ENCODE data around the gene SLC10A7. TPM values are rescaled to one million over a fixed set of nuclear protein-coding genes. Genes with fewer than 3 reads are reported as not detected.

Gene SLC10A7
- total RNA-seq, 1 donor from 2014 or later, result 10.7 TPM

- TF ChIP-seq, protein P1, sequence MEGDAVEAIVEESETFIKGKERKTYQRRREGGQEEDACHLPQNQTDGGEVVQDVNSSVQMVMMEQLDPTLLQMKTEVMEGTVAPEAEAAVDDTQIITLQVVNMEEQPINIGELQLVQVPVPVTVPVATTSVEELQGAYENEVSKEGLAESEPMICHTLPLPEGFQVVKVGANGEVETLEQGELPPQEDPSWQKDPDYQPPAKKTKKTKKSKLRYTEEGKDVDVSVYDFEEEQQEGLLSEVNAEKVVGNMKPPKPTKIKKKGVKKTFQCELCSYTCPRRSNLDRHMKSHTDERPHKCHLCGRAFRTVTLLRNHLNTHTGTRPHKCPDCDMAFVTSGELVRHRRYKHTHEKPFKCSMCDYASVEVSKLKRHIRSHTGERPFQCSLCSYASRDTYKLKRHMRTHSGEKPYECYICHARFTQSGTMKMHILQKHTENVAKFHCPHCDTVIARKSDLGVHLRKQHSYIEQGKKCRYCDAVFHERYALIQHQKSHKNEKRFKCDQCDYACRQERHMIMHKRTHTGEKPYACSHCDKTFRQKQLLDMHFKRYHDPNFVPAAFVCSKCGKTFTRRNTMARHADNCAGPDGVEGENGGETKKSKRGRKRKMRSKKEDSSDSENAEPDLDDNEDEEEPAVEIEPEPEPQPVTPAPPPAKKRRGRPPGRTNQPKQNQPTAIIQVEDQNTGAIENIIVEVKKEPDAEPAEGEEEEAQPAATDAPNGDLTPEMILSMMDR (conservative IDR thresholded peaks at IDR 0.05), result peak; percentile 30
- Mint-ChIP-seq H3K9me3 (no peaks in the 10 kb centered on the region), H3K36me3 (ENCODE audit: low read depth) (peaks cover 10% of the 10 kb centered on the region), H3K4me3 (no peak overlapping the region), H3K27me3 (ENCODE audit: low read depth) (no peaks in the 10 kb centered on the region), H3K27ac (ENCODE audit: unreplicated experiment) (no peak overlapping the region), H3K4me1 (peaks cover 10% of the 10 kb centered on the region)
- DNase-seq (ENCODE audit: low read depth, low spot score), result no peak
Measured at GRCh38 chr4:146510942-146511341, 10.8 kb downstream of the SLC10A7 start.

DNA sequence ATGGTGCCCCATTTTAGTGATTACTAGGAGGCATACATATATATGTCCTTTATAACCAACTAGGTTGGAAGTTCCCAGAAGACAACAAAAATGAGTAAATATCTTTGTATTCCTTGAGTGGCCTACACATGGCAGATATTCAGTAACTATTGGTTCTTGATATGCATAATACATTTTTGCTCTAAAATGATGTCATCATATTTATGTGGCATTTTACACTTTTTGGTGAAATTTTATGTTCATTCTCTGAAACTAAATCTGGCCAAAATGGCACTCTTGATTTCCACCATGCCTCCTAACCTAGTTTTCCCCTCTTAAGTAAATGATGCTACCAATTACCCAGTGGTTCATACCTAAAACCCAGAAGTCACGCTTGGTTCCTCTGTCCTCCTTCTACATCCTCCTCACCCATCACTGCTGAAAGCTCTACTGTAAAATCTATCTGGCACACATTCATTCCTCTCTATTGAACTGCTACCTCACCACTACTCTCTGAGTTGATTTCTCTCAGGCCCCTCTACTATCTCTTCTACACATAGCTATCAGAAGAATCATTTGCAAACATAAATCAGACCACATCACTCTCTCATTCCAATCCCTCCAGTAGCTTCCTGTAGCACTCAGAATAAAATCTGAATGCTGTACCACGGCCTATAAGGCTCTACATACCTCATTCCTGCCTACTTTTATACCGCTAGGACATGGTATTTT, 13.4 kb downstream of the SLC10A7 start:
- Mint-ChIP-seq H3K27me3 (ENCODE audit: low read depth) (no peaks in the 10 kb centered on the region), H3K4me3 (no peak overlapping the region), H3K9me3 (no peaks in the 10 kb centered on the region), H3K36me3 (ENCODE audit: low read depth) (peaks cover 13% of the 10 kb centered on the region), H3K27ac (ENCODE audit: unreplicated experiment) (no peak overlapping the region), H3K4me1 (peaks cover 4% of the 10 kb centered on the region)
- TF ChIP-seq, protein P1 (conservative IDR thresholded peaks at IDR 0.05), result no peak
- no peak for DNase-seq (ENCODE audit: low read depth, low spot score)

DNA sequence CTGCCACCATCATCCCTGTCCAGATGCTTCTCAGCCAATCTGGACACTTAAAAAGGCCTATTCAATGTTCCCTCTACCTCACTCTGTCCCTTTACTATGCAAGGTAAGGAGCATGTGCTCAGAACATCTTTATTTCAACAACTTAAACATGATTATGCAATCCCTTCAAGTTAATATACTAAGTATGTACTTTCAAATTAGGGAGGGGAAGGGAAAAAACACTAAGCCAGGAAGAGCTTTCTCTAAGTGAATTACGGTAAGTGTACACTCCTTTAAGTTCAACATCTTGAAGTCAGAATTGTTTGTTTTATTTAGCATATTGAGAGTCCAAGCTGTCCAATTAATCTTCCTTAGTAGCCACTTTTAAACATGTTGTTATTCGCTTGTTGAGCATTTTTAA, 14.1 kb downstream of the SLC10A7 start:
- DNase-seq (ENCODE audit: low read depth, low spot score), result no peak
- Mint-ChIP-seq H3K4me3 (no peak overlapping the region), H3K27me3 (ENCODE audit: low read depth) (no peaks in the 10 kb centered on the region), H3K36me3 (ENCODE audit: low read depth) (peaks cover 14% of the 10 kb centered on the region), H3K4me1 (peaks cover 4% of the 10 kb centered on the region), H3K9me3 (no peaks in the 10 kb centered on the region), H3K27ac (ENCODE audit: unreplicated experiment) (no peak overlapping the region)
- TF ChIP-seq, protein P1 (conservative IDR thresholded peaks at IDR 0.05), result no peak

DNA sequence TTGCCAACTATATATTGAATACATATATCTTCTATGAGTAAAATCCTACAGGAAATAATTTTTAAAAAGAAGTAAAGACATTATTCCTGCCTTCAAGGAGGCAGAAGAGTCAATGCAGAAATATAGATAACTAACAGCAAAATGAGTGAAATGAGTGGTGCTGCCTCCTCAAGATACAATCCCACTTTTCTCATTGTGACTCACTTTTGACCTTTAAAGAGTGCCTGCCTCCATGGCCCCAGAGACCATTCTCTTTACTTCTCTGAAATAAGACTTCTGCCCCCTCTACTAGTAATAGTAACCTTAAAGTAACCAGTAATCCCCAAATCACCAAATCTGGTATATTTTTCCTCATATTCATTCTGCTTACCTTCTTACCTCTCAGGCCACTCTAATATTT, 15.5 kb downstream of the SLC10A7 start:
- Mint-ChIP-seq H3K36me3 (ENCODE audit: low read depth) (peaks cover 14% of the 10 kb centered on the region), H3K9me3 (no peaks in the 10 kb centered on the region), H3K4me1 (peaks cover 4% of the 10 kb centered on the region), H3K27me3 (ENCODE audit: low read depth) (no peaks in the 10 kb centered on the region), H3K4me3 (no peak overlapping the region), H3K27ac (ENCODE audit: unreplicated experiment) (no peak overlapping the region)
- TF ChIP-seq, protein P1 (conservative IDR thresholded peaks at IDR 0.05), result no peak
- DNase-seq (ENCODE audit: low read depth, low spot score), result no peak

GRCh38 chr4:146500216-146500615, 21.5 kb downstream of the SLC10A7 start:
- Mint-ChIP-seq H3K27ac (ENCODE audit: unreplicated experiment) (no peak overlapping the region), H3K36me3 (ENCODE audit: low read depth) (peaks cover 4% of the 10 kb centered on the region)

More at GRCh38 chr4:146500216-146500615, 21.5 kb downstream of the SLC10A7 start:
- no peak for DNase-seq (ENCODE audit: low read depth, low spot score)
- Mint-ChIP-seq H3K27me3 (ENCODE audit: low read depth) (no peaks in the 10 kb centered on the region), H3K9me3 (no peaks in the 10 kb centered on the region), H3K4me3 (no peak overlapping the region), H3K4me1 (no peaks in the 10 kb centered on the region)
- TF ChIP-seq, protein P1 (conservative IDR thresholded peaks at IDR 0.05), result no peak

Data from neural crest cell (in vitro differentiated cells).